ENCODE measurements around the gene TRAPPC2. TPM values are rescaled to one million over a fixed set of nuclear protein-coding genes. Genes with fewer than 3 reads are reported as not detected.

The TRAPPC2 gene
- total and polyA plus RNA-seq, 8 donors: 5.7 to 37.9 (median 13.2) TPM

- WGBS, 5 donors: 81 to 92% (median 88%) methylated on average over 5 to 6 of the region's 6 CpGs
- Histone ChIP-seq H3K27ac (peak overlapping the region in 2 of 5 donors; percentile 53 to 59), H3K9me3 (no peaks in the 10 kb centered on the region), H3K36me3 (peaks cover 0 to 72% (median 42%) of the 10 kb centered on the region in 4 donors), H3K27me3 (no peaks in the 10 kb centered on the region), H3K4me3 (no peak overlapping the region), H3K4me1 (peaks cover 0 to 21% (median 6%) of the 10 kb centered on the region in 4 donors)
- intact Hi-C loops (cut with DNase I; ENCODE audit: low total_unique reads): no loop called here
- no peak for TF ChIP-seq EP300 (IDR thresholded peaks at IDR 0.05)
- DNase-seq: peak in 1 of 2 donors; percentile 29
Observed at GRCh38 chrX:13716905-13717304, 17.5 kb downstream of the TRAPPC2 start.

GRCh38 chrX:13716455-13716854, 18.0 kb downstream of the TRAPPC2 start:
- no peak overlapping the region for H3K4me3 ChIP-seq
- no peak for DNase-seq
- H3K4me1 ChIP-seq: peaks cover 0 to 17% (median 4%) of the 10 kb centered on the region in 4 donors
- intact Hi-C loops (cut with DNase I; ENCODE audit: low total_unique reads): no loop called here
- TF ChIP-seq EP300 (IDR thresholded peaks at IDR 0.05): no peak
- TF ChIP-seq CTCF (IDR thresholded peaks at IDR 0.05): no peak
- TF ChIP-seq POLR2AphosphoS5 (IDR thresholded peaks at IDR 0.05): no peak
- no peak for TF ChIP-seq POLR2A (IDR thresholded peaks at IDR 0.05)
- H3K27me3 ChIP-seq: no peaks in the 10 kb centered on the region
- no peaks in the 10 kb centered on the region for H3K9me3 ChIP-seq
- H3K36me3 ChIP-seq: peaks cover 0 to 77% (median 46%) of the 10 kb centered on the region in 4 donors
- WGBS, 5 donors: 85 to 94% (median 89%) methylated on average over 9 of the region's 9 CpGs
- no peak overlapping the region for H3K27ac ChIP-seq

GRCh38 chrX:13711141-13711540, 23.3 kb downstream of the TRAPPC2 start:
- WGBS, 5 donors: 54 to 86% (median 60%) methylated on average over 4 of the region's 4 CpGs
- no peak overlapping the region for H3K4me3 ChIP-seq
- H3K27ac ChIP-seq: no peak overlapping the region
- no peaks in the 10 kb centered on the region for H3K27me3 ChIP-seq
- no peaks in the 10 kb centered on the region for H3K9me3 ChIP-seq
- no peaks in the 10 kb centered on the region for H3K4me1 ChIP-seq
- intact Hi-C loops (cut with DNase I; ENCODE audit: low total_unique reads): no loop called here
- no peak for DNase-seq
- TF ChIP-seq POLR2A (IDR thresholded peaks at IDR 0.05) (no peak), EP300 (IDR thresholded peaks at IDR 0.05) (no peak), CTCF (IDR thresholded peaks at IDR 0.05) (no peak), POLR2AphosphoS5 (IDR thresholded peaks at IDR 0.05) (no peak)
- peaks cover 0 to 66% (median 48%) of the 10 kb centered on the region in 4 donors for H3K36me3 ChIP-seq

GRCh38 chrX:13703589-13703988, 30.8 kb downstream of the TRAPPC2 start:
- no peaks in the 10 kb centered on the region for H3K27me3 ChIP-seq
- peaks cover 0 to 10% (median 4%) of the 10 kb centered on the region in 4 donors for H3K36me3 ChIP-seq
- no peaks in the 10 kb centered on the region for H3K9me3 ChIP-seq
- no peak for TF ChIP-seq POLR2AphosphoS5 (IDR thresholded peaks at IDR 0.05)
- no peak for TF ChIP-seq POLR2A (IDR thresholded peaks at IDR 0.05)
- TF ChIP-seq EP300 (IDR thresholded peaks at IDR 0.05): no peak
- TF ChIP-seq CTCF (IDR thresholded peaks at IDR 0.05): no peak
- intact Hi-C loops (cut with DNase I; ENCODE audit: low total_unique reads): no loop called here
- WGBS, 5 donors: 59 to 76% (median 66%) methylated on average over 3 of the region's 3 CpGs
- no peak overlapping the region for H3K27ac ChIP-seq
- peaks cover 3 to 35% (median 18%) of the 10 kb centered on the region in 4 donors for H3K4me1 ChIP-seq
- H3K4me3 ChIP-seq: no peak overlapping the region
- no peak for DNase-seq

GRCh38 chrX:13703135-13703534, 31.3 kb downstream of the TRAPPC2 start:
- peaks cover 0 to 7% (median 1%) of the 10 kb centered on the region in 4 donors for H3K36me3 ChIP-seq
- H3K27me3 ChIP-seq: no peaks in the 10 kb centered on the region
- H3K27ac ChIP-seq: no peak overlapping the region
- TF ChIP-seq POLR2AphosphoS5 (IDR thresholded peaks at IDR 0.05): no peak
- no peak for TF ChIP-seq CTCF (IDR thresholded peaks at IDR 0.05)
- no peak for TF ChIP-seq EP300 (IDR thresholded peaks at IDR 0.05)
- no peak for TF ChIP-seq POLR2A (IDR thresholded peaks at IDR 0.05)
- no peak for DNase-seq
- no peaks in the 10 kb centered on the region for H3K9me3 ChIP-seq
- H3K4me1 ChIP-seq: peaks cover 3 to 40% (median 18%) of the 10 kb centered on the region in 4 donors
- WGBS, 5 donors: 72 to 87% (median 77%) methylated on average over 3 of the region's 3 CpGs
- intact Hi-C loops (cut with DNase I; ENCODE audit: low total_unique reads): no loop called here
- H3K4me3 ChIP-seq: no peak overlapping the region
